ENCODE data around the gene PHF2.
A peak's percentile ranks its signal among the peaks of the same experiment; 100 is the strongest.

The PHF2 gene

DNA sequence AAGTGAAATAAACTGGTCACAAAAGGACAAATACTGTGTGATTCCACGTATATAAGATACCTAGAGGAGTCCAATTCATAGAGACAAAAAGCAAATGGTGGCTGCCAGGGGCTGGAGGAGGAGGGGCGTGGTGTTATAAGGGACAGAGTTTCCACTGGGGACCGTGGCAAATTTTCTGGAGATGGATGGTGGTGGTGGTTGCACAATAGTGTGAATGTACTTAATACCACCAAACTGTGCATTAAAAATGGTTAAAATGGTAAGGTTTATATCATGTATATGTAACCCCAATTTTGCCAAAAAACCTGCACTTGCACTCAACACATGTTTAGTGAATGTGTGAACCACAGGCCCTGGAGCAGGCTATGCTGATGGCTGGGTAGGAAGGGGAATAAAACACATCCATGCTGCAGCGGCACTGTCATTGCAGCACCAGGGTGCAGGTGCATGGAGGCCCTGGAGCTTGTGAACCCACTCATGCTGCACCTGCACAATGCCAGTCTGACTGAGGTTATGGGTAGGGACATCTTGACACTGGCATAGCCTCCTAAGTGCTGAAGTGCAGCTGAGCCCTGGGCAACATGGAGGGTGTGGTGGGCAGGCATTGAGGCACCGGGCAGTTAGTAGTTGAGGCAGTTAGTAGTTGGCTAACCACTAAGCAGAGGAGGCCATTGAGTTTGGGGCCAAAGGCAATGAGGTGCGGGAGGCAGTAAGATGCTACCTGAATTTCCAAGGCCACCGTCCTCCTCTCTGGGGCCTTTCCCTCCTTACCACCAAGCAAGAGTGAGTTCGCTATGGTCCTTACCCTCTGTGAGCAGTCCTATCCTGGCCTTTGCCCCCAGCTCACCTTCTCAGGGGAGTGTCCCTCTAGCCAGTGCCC lies 3.5 kb upstream of the PHF2 start:
- Histone ChIP-seq H3F3A (ENCODE audit: low read depth) (no peaks in the 10 kb centered on the region), H3K36me3 (ENCODE audit: insufficient read depth, low read length) (no peaks in the 10 kb centered on the region), H3K9ac (ENCODE audit: low read depth, low read length, poor library complexity, severe bottlenecking) (no peak overlapping the region), H3K4me1 (ENCODE audit: insufficient read depth, low read length, poor library complexity, severe bottlenecking) (peaks cover 18% of the 10 kb centered on the region), H3K27me3 (ENCODE audit: insufficient read depth, low read length, poor library complexity, severe bottlenecking) (no peaks in the 10 kb centered on the region), H4K20me1 (ENCODE audit: insufficient read depth, low read length, poor library complexity, severe bottlenecking) (peaks cover 3% of the 10 kb centered on the region), H3K4me3 (ENCODE audit: low read length, poor library complexity, severe bottlenecking) (no peak overlapping the region), H3K9me3 (ENCODE audit: insufficient read depth, low read depth, low read length) (no peaks in the 10 kb centered on the region), H3K9me2 (replicated peaks; ENCODE audit: low read depth, low read length) (no peaks in the 10 kb centered on the region), H2AFZ (ENCODE audit: low read length) (no peak overlapping the region), H3K79me2 (ENCODE audit: insufficient read depth, low read length) (peaks cover 25% of the 10 kb centered on the region), H3K4me2 (ENCODE audit: low read depth, low read length, poor library complexity, severe bottlenecking) (no peak overlapping the region)
- TF ChIP-seq, protein P1, sequence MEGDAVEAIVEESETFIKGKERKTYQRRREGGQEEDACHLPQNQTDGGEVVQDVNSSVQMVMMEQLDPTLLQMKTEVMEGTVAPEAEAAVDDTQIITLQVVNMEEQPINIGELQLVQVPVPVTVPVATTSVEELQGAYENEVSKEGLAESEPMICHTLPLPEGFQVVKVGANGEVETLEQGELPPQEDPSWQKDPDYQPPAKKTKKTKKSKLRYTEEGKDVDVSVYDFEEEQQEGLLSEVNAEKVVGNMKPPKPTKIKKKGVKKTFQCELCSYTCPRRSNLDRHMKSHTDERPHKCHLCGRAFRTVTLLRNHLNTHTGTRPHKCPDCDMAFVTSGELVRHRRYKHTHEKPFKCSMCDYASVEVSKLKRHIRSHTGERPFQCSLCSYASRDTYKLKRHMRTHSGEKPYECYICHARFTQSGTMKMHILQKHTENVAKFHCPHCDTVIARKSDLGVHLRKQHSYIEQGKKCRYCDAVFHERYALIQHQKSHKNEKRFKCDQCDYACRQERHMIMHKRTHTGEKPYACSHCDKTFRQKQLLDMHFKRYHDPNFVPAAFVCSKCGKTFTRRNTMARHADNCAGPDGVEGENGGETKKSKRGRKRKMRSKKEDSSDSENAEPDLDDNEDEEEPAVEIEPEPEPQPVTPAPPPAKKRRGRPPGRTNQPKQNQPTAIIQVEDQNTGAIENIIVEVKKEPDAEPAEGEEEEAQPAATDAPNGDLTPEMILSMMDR (conservative IDR thresholded peaks at IDR 0.05; ENCODE audit: low read length), result no peak
- TF ChIP-seq EZH2phosphoT487 (IDR thresholded peaks at IDR 0.05; ENCODE audit: borderline replicate concordance), result no peak

DNA sequence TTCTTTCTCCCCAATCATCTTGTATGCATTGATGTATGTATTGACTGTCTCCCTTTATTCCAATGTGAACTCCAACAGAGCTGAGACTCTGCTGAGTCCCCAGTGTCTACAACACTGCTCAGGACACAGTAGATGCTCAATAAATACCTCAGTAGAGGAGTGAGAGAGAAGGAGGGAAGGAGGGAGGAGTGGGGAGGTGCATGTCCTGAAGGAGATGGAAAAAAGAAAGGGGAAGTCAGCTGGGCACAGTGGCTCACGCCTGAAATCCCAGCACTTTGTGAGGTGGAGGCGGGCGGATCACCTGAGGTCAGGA lies 2.9 kb upstream of the PHF2 start:
- Histone ChIP-seq H3F3A (ENCODE audit: low read depth) (no peaks in the 10 kb centered on the region), H3K4me1 (ENCODE audit: insufficient read depth, low read length, poor library complexity, severe bottlenecking) (peaks cover 23% of the 10 kb centered on the region), H4K20me1 (ENCODE audit: insufficient read depth, low read length, poor library complexity, severe bottlenecking) (peaks cover 9% of the 10 kb centered on the region), H2AFZ (ENCODE audit: low read length) (no peak overlapping the region), H3K9ac (ENCODE audit: low read depth, low read length, poor library complexity, severe bottlenecking) (no peak overlapping the region), H3K4me3 (ENCODE audit: low read length, poor library complexity, severe bottlenecking) (no peak overlapping the region), H3K79me2 (ENCODE audit: insufficient read depth, low read length) (peaks cover 30% of the 10 kb centered on the region), H3K9me3 (ENCODE audit: insufficient read depth, low read depth, low read length) (no peaks in the 10 kb centered on the region), H3K36me3 (ENCODE audit: insufficient read depth, low read length) (no peaks in the 10 kb centered on the region), H3K9me2 (replicated peaks; ENCODE audit: low read depth, low read length) (no peaks in the 10 kb centered on the region), H3K4me2 (ENCODE audit: low read depth, low read length, poor library complexity, severe bottlenecking) (no peak overlapping the region), H3K27me3 (ENCODE audit: insufficient read depth, low read length, poor library complexity, severe bottlenecking) (no peaks in the 10 kb centered on the region)
- TF ChIP-seq, protein P1 (conservative IDR thresholded peaks at IDR 0.05; ENCODE audit: low read length), result no peak
- no peak for TF ChIP-seq EZH2phosphoT487 (IDR thresholded peaks at IDR 0.05; ENCODE audit: borderline replicate concordance)

DNA sequence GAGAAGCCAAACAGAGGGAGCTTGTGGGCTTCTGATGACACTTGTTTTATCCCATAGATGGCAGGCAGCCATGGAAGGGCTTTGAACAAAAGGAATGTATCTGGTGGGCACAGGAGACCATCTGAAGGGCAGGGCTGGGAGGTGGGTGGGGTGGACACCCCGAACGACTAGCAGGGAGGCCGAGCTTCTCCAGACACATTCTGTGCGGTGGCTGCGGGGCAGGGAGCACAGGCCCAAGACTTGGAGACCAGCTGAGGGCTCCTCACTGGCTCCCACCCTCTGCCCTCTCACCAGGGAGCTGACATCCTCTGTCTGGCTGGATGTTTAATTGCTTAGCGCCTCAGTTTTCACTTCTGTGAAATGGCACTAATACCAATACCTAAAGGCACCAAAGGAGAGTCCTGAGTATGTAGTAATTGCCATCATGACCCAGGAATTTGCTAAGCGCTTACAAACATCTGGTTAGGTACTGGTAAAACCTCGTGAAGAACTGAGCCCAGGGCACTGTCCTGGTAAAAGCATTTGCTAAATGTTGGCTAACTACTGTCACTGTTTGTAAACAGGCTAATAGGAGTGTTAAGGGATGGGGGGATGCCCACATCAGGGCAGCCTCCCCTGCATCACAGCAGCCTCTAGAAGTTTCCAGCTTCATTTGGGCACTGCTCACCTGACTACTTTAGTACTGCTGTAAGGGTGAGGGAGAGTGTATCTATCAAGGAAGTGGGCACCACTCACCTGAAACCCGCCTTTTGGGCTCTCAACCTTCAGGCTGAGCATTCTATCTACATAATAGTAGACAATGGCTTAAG lies 2.1 kb upstream of the PHF2 start:
- Histone ChIP-seq H3K27me3 (ENCODE audit: insufficient read depth, low read length, poor library complexity, severe bottlenecking) (no peaks in the 10 kb centered on the region), H3K4me3 (ENCODE audit: low read length, poor library complexity, severe bottlenecking) (no peak overlapping the region), H3K4me1 (ENCODE audit: insufficient read depth, low read length, poor library complexity, severe bottlenecking) (peaks cover 26% of the 10 kb centered on the region), H2AFZ (ENCODE audit: low read length) (no peak overlapping the region), H3K4me2 (ENCODE audit: low read depth, low read length, poor library complexity, severe bottlenecking) (no peak overlapping the region), H3K36me3 (ENCODE audit: insufficient read depth, low read length) (no peaks in the 10 kb centered on the region), H3F3A (ENCODE audit: low read depth) (no peaks in the 10 kb centered on the region), H3K9me3 (ENCODE audit: insufficient read depth, low read depth, low read length) (no peaks in the 10 kb centered on the region), H4K20me1 (ENCODE audit: insufficient read depth, low read length, poor library complexity, severe bottlenecking) (peaks cover 17% of the 10 kb centered on the region), H3K9me2 (replicated peaks; ENCODE audit: low read depth, low read length) (no peaks in the 10 kb centered on the region), H3K79me2 (ENCODE audit: insufficient read depth, low read length) (peaks cover 39% of the 10 kb centered on the region), H3K9ac (ENCODE audit: low read depth, low read length, poor library complexity, severe bottlenecking) (peak overlapping the region; percentile 94)
- TF ChIP-seq EZH2phosphoT487 (IDR thresholded peaks at IDR 0.05; ENCODE audit: borderline replicate concordance), result no peak
